RPMI7951 (cell line): Measurements from ENCODE around the gene YWHAE. TPM values are rescaled to one million over a fixed set of nuclear protein-coding genes. Genes with fewer than 3 reads are reported as not detected.
A peak's percentile ranks its signal among the peaks of the same experiment; 100 is the strongest.
"Not testable (repeated sequence)": the region's sequence is repeated elsewhere in the genome, so short reads cannot be mapped to it uniquely, and the experiment has no call there.

Experiments
- DNase-seq: peaks from one replicate; pipeline ENCODE4 v3.0.0-alpha.2; 2012; ENCODE audit warnings: low read depth
- total RNA-seq: library from RNA; depleted of rRNA; stranded (reverse); fragments of >200 nt; shearing (Covaris generic); gene quantifications from 2 replicates; pipeline ENCODE4 v1.2.3, GENCODE V29; 2014; rRNA removed

Gene YWHAE
- total RNA-seq = 337 and 342 TPM in 2 replicates

DNA sequence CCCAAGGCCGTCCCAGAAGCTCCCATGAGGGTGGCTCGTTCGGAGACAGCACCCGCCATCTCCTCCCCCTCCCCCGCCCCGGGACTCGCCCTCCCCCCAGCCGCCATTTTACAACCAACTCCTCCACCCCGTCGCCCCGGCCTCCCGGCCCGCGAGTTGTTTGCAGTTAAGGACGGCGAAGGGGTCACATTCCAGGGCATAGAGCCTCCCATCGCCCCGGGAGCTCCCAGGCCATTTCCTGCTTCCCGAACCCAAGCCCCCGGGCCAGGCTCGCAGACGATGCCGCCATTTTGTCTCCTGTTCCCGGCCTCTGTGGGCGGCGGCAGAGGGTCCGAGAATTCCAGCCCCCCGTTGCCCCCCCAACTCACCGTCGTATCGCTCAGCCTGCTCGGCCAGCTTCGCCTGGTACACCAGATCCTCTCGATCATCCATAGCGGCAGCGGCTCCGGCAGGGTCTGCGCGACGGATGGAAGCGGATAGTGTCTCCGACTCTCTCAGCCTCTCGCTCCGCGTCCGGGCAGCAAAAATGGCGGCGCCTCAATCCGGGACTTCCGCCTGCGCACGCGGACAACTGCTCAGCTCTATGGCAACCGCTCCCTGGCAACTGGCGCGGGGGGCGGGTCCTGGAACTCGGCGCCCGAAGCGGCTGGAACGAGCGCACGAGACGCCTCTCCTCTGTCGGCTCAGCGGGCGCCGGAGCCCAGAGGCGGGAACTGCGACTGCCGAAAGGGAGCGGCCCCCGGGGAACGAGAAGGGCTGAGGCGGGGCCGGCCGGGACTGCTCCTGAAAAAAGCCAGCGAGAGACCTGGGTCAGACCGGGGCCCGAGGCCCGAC is at the start of gene YWHAE:
TSS of gene YWHAE (minus strand) at position 544 of the 834 bp plus-strand sequence. CDS start at position 432, 112 bp downstream.
- DNase-seq = peak; percentile 94

DNA sequence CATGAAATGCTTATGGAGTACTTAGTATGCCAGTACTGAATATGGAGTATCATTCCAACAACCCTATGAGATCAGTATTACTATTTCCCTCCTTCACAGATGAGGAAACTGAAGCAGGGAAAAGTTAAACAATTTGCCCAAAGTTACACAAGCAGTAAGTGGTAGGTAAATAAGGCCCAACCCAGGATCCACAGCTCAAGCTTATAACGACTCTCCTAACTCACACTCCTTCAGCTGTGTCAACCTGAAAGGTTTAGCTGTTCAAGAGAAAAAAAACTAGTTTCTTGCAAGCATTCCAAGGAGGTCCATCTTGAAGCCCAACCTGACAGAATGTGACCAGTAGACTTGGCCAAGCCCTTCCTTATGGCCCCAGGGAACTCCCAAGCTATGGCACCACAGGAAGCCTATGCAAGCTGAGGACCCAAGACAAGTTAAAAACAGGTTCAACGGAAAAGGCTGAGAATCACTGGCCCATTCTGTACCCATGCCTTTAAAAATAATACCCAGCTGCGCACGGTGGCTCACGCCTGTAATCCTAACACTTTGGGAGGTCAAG is 49.5 kb upstream of the YWHAE start:
- DNase-seq = no peak

DNA sequence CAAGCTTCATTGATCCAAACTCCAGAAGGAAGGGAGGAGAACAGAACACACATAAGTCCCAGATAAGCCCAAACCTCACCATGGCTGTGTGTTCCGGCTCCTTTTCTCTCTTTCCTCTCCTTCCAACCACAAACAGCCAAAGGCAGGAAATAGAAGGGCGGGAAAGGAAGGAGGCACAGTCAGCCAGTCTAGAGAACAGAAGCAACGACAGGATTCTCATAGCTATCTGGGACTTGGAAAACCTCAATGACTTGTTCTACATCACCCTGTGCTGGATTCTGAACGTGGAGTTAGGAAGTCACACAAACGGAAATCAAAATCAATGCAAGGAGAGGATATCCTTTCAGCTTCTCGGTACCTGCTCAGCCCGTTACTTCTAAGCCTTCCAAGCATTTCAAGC is 47.0 kb upstream of the YWHAE start:
- no peak for DNase-seq

DNA sequence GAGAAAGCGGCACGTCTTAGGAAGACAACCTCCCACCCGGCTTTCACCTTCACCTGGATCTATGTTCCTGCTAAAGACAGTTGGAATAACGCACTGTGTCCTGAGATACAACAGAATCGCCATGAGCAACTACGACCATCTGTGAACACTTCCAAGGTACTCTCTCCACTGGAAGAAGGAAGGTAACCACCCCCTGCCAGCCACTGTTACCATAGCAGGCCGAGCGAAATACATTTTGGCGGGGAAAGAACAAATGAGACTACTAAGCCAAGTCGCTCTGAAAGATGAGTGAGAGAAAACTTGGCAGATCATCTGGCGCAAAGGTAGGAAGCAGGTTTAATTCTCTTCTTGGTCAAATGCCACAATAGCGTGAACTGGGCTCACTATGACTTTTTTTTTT is 46.2 kb upstream of the YWHAE start:
- DNase-seq = no peak

DNA sequence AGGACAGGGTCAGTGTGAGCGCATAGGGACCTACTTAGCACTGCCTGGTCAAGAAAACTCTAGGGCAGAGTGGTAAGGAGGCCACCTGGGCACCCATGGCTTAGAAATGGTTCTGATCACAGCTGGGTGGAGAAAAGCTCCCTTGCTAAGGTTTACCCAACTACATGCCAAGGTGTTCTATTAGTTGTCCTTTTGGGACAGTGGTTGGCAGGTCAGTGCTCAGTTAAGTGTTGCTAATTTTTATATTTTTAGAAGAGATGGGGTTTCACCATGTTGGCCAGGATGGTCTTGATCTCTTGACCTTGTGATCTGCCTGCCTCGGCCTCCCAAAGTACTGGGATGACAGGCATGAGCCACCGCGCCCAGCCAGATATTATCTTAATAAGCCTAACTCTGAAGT is 45.7 kb upstream of the YWHAE start:
- not testable (repeated sequence) for DNase-seq

DNA sequence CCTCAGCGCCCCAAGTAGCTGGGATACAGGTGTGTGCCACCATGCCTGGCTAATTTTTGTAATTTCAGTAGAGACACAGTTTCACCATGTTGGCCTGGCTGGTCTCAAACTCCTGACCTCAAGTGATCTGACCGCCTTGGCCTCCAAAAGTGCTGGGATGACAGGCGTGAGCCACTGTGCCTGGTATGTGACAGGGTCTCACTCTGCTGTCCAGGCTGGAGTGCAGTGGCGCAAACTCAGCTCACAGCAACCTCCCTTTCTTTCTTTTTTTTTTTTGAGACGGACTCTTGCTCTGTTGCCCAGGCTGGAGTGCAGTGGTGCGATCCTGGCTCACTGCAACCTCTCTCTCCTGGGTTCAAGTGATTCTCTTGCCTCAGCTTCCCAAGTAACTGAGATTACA is 42.7 kb upstream of the YWHAE start:
- not testable (repeated sequence) for DNase-seq

DNA sequence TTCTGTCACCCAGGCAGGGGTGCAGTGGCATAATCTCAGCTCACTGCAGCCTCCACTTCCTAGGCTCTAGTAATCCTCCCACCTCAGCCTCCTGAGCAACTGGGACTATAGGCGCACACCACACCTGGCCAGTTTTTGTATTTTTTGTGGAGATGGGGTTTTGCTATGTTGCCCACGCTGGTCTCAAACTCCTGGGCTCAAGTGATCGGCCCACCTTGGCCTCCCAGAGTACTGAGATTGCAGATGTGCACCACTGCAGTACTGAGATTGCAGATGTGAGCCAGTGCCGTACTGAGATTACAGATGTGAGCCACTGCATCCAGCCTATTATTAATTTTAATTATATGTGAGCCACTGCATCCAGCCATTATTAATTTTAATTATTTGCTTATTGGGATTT is 42.2 kb upstream of the YWHAE start:
- no peak for DNase-seq

DNA sequence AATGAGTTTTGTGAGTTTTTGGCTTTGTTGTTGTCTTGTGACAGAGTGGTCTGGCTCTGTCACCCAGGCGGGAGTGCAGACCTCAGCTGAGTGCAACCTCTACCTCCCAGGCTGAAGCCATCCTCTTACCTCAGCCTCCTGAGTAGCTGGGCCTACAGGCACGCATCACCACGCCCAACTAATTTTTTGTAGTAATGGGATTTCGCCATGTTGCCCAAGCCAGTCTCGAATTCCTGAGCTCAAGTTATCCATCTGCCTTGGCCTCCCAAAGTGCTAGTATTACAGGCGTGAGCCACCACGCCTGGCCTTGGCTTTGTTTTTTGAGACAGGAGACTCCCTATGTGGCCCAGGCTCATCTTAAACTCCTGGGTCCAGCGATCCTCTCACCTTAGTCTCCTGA is 40.9 kb upstream of the YWHAE start:
- no peak for DNase-seq

DNA sequence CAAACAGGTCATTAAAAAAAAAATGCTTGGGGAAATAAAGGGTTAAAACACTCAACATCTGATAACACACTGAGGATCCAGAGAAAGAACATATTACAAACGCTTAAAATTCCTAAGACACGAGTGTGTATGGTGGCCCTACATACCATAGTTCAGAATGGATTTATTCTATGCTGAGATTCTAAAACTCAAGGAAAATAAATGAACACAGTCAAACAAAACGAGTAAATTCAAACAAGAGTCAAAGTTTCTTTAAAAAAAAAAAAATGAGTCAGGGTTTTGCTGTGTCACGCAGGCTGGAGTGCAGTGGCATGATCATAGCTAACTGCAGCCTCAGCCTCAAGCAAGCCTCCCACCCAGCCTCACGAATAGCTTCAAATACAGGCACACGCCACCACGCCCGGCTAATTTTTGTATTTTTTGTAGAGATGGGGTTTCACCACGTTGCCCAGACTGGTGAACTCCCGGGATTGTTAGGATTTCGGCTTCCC is 38.6 kb upstream of the YWHAE start:
- DNase-seq = no peak

DNA sequence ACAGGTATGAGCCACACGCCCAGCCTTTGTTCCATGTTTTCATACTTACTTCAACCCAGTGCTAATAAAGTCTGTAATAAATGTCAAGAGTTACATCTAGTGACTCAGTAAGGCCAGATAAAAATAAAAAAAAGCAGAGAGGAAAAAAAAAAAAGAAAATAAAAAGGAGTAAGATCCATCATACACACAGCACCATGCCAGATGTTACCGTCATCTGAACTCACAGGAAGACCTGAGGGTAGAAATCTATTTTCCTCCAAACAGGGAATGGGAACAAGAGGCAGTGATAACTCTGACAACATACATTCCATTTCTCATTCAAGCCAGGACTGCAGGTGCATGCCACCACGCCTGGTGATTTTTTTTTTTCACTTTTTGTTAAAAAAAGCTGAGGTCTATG is 35.3 kb upstream of the YWHAE start:
- no peak for DNase-seq

DNA sequence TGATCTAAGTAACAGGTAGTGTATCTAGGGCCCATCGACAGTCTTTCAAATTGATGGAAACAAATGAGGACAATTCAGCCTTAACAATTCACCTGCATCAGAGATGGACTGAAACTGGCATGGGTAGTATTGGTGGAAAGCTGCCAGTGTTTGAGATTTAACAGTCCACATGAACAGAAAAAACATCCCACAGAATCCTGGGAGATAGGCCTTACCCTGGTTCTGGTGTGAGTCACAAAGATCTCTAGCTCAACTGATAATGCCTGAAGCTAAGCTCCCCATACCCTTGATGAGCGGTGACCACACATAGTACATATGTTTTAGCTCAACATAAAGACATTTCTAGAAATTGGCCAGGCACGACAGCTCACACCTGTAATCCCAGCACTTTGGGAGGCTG is 34.1 kb upstream of the YWHAE start:
- peak; percentile 41 for DNase-seq

DNA sequence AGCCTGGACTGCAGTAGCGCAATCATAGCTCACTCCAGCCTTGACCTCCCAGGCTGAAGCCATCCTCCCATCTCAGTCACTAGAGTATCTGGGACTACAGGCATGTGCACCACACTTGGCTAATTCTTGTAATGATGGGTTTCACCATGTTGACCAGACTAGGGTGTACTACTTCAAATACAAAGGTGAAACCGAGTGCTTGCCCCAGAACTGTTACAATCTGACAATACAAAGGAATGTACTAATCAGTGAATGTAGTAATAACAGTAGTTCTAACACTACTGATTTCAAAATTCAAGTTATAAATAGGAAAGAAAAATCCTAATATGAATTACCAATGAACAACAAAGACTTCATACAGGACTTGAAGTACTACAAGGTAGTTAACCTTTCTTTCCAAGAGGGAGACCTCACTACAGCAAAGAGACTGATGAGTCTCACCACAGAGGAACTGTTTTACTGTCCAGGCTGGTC is 31.6 kb upstream of the YWHAE start:
- no peak for DNase-seq

DNA sequence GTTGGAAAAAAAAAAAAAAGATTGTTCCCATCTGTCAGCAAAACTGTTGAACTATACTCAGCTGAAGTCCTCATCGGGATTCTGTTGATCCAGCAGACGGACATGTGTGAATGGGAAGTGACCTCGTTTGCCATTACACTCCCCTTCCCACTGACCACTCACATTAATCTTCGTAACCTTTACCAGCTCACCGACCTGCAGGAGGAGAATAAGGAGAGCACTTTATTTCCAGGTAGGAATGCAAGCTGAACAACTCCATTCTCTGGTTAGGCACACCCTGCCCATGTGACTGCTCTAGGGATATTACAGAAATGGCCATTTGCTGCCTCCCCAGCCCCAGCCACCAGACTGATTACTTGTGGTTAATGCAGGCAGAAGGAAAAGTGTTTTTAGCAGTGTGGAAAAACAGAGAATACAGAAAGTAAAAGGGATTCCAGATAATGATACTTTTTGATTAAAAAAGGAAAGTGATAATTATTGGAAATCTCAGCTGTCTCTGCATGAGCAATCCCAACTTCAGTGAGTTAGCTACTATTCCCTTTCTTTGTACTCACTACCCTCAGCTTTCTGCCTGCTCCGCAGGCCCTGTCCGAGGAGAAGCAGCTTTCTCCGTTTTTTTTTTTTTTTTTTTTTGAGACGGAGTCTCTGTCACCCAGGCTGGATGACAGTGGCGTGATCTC is 23.6 kb upstream of the YWHAE start:
- DNase-seq = no peak

DNA sequence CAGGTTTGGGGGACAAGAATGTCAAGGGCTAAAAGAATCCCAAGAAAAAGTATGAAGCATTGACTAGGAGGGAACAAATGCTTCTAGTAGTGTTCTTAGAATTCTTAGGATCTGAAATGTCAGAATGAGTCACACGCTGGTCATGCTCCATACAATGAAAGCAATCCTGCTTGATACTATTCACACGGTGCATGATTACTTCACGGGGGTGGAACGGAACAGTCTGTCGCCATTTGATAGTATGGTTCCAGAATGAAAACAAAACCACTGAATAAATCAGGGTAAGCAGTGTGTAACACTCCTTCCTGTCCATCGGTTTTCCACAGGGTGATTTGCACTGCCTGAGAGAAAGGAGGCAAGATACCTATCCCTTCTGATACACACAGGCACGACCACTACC is 22.9 kb upstream of the YWHAE start:
- DNase-seq = peak; percentile 88

DNA sequence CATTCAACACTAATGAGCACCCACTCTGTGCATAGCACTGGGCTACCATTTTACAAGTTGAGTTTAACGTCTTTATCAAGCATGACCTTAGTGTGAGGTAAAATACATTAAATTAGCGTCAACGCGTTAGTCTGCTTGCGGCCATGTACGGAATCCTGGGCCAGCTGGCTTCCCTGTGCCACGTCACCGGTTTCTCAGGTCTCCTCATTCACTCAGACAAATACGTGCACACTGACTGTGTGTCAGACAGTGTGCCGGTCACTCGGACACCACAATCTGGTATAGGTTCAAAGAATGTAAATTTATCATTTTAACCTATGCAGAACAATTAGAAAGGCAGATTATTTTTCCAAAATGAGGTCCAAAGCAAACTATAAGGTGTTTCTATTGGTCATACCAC is 21.4 kb upstream of the YWHAE start:
- DNase-seq = no peak

DNA sequence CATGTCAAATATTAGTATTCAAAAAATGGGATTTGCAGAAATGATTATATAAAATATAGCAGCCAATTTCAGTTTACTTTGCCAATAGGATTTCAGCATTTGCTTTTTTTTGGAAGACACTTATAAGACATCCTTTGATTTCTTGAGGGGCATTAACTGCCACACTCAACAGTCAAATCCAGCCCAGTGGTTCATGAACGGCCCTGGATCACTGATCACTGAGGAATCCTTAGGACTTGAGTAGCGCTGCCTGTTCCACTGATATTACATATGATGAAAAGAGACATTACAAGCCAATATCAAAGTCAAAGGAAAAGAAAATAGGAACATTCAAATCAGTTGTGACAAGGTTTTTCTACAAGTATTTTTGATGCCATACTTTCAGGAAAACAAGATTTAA is 21.0 kb upstream of the YWHAE start:
- DNase-seq = no peak

DNA sequence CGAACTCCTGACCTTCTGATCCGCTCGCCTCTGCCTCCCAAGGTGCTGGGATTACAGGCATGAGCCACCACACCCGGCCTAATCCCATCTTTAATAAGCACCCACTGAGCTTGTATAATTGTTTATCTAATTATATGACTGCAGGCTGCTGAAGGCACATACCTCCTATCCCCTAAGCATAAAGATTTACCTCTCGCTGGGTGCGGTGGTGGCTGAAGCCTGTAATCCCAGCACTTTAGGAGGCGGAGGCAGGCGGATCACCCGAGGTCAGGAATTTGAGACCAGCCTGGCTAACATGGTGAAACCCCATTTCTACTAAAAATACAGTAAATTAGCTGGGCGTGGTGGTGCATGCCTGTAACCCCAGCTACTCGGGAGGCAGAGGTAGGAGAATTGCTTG is 20.1 kb upstream of the YWHAE start:
- no peak for DNase-seq

DNA sequence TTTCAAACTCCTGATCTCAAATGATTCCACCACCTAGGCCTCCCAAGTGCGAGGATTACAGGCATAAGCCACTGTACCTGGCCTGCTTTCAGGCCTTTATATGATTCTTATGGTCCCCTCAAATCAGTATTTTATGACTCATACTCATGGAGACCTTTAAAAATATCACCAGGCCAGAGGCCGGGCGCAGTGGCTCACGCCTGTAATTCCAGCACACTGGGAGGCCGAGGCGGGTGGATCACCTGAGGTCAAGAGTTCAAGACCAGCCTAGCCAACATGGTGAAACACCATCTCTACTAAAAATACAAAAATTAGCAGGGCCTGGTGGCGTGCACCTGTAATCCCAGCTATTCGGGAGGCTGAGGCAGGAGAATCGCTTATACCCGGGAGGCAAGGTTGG is 18.5 kb upstream of the YWHAE start:
- DNase-seq = not testable (repeated sequence)

DNA sequence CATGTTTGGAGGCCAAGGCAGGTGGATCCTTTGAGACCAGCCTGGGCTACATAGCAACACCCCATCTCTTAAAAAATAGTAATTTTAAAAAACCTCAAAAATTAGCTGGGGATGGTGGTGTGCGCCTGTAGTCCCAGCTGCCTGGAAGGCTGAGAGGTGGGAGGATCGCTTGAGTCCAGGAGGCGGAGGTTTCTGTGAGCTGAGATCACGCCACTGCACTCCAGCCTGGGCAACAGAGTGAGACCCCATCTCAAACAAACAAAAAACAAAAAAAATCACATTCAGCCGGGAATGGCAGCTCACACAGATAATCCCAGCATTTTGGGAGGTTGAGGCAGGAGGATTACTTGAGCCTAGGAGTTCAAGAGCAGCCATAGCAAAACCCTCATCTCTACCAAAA is 16.4 kb upstream of the YWHAE start:
- DNase-seq = no peak

DNA sequence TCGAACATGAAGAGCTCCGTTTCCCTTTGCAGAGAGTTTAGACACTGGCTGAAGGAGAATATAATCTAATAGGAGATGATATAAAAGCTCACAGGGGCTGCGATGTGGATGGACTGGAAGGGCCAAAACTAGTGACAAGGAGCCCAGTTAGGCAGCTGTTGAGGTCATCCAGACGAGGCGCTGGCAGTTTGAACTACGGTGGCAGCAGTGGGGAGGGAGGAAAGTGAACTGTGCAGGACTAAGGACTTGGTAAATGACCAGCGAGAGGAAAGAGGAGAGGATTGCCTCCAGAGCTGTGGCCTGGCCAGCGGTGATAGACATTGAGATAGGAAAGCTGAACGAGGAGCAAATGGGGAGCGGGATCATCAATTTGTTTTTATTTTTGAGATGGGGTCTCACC is 14.6 kb upstream of the YWHAE start:
- no peak for DNase-seq

DNA sequence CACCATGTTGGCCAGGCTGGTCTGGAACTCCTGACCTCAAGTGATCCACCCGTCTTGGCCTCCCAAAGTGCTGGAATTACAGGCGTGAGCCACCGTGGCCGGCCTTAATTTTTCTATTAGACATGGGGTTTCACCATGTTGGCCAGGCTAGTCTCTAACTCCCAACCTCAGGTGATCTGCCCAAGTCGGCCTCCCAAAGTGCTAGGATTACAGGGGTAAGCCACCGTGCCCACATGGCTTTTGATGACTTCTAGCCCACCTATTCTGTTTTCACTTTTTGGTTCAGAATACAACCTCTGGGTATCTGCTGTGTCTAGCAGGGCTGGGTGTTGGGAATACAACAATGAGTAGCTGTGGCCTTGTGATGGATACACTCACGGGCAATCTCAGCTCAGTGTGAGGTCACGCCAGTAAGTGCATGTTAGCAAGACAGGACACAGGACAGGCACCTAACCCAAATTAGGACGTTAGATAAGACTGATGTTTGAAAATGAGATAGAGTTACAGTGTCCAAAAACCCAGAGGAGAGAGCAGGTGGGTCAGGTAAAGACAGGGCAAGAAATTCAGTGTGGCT is 14.1 kb upstream of the YWHAE start:
- DNase-seq = no peak

DNA sequence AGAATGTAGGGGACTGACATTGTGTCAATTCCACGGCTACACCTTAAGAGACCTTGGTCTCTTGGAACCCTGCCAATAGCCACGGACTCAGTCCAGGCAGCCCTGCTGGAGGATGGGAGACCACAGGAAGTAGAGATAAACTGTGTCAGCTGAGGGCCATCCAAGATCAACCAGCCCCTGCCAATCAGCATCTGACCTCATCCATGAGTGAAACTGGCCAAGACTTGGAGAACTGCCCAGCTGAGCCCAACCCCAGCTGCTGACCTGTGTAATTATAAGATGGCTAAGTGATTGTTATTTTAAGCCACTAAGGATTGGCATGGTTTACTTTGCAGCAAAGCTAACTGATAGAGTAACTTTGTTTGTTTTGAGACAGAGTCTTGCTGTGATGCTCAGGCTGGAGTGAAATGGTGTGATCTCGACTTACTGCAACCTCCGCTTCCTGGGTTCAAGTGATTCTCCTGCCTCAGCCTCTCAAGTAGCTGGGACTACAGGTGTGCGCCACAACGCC is 13.3 kb upstream of the YWHAE start:
- DNase-seq = peak; percentile 90
